Measurements from ENCODE around the gene GRB10.

The GRB10 gene

DNA sequence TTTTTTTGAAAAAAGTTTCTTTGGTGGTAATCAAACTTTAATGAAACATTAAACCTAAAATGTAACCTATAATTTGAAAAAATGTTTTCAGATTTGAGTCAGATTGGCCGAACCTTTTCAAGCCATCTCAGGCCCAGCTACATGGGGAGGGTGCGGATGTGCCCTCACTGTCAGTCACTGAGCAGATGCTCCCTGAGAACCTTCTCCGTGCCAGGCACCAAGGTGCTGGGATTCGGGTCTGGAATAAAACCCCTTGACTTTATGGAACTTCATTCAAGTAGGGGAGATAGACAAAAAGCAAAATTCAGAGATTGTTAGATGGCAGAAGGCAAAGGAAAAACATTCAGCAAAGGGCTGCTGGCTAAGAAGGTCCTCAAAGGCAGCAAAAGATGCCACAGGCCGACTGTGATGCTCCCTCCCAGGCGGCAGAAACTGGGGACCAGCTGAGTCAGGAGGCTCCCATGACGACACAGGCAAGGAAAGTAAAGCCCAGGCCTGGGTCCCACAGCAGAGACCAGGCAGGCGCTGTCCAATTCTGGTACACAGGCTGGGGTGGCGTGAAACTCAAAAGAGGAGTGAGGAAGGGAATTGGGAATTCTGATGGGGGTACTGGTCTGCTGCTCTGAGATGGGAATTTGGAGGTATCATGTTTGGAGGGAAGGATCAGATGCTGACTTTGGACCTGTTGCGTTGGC lies 135.3 kb downstream of the GRB10 start:
- Histone ChIP-seq H3K27ac (no peak overlapping the region), H3K9me3 (ENCODE audit: severe bottlenecking) (no peaks in the 10 kb centered on the region), H3K4me3 (ENCODE audit: low read depth, low read length) (no peak overlapping the region), H3K36me3 (no peaks in the 10 kb centered on the region), H3K27me3 (ENCODE audit: insufficient read depth, low read depth, severe bottlenecking) (no peaks in the 10 kb centered on the region)
- TF ChIP-seq, protein P1, sequence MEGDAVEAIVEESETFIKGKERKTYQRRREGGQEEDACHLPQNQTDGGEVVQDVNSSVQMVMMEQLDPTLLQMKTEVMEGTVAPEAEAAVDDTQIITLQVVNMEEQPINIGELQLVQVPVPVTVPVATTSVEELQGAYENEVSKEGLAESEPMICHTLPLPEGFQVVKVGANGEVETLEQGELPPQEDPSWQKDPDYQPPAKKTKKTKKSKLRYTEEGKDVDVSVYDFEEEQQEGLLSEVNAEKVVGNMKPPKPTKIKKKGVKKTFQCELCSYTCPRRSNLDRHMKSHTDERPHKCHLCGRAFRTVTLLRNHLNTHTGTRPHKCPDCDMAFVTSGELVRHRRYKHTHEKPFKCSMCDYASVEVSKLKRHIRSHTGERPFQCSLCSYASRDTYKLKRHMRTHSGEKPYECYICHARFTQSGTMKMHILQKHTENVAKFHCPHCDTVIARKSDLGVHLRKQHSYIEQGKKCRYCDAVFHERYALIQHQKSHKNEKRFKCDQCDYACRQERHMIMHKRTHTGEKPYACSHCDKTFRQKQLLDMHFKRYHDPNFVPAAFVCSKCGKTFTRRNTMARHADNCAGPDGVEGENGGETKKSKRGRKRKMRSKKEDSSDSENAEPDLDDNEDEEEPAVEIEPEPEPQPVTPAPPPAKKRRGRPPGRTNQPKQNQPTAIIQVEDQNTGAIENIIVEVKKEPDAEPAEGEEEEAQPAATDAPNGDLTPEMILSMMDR (IDR thresholded peaks at IDR 0.05; ENCODE audit: low read depth, low read length), result no peak
- no peak for DNase-seq

DNA sequence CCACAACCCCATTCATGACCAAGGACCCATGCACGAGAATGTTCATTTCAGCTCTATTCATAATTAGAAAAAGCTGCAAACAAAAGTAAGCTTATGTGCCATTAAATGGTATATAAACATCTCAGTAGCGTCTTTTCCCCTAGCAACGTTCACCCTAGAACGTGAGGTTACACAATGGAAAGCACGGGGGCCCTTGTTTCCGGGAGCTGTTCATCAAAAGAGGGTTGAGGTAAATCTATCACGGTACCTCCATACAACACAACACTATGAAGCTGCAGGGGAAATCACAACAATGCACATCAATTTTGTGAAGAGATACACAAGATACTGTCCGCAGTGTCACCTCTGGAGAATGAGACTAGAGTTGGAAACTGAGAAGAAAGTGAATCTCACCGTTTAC lies 136.6 kb downstream of the GRB10 start:
- Histone ChIP-seq H3K27me3 (ENCODE audit: insufficient read depth, low read depth, severe bottlenecking) (no peaks in the 10 kb centered on the region), H3K36me3 (no peaks in the 10 kb centered on the region), H3K27ac (no peak overlapping the region), H3K9me3 (ENCODE audit: severe bottlenecking) (no peaks in the 10 kb centered on the region), H3K4me3 (ENCODE audit: low read depth, low read length) (no peak overlapping the region)
- TF ChIP-seq, protein P1 (IDR thresholded peaks at IDR 0.05; ENCODE audit: low read depth, low read length), result no peak
- no peak for DNase-seq

DNA sequence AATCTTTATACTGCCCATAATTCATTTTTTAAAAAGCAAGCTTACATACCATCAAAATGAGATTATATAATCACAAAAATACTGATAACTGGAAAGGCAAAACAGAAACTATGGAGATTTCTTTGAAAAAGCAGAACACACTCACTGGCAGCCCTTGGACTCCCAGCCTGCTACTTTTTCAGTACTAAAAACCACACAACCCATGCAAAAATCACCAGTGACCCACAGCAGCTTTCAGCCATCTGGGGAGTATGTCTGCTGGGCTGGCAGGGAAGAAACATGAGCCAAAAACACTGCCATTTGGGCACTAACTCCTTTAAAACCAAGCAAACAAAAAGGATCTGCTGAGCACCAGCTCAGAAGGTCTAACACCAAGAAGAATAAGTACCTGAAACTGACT lies 137.5 kb downstream of the GRB10 start:
- TF ChIP-seq, protein P1 (IDR thresholded peaks at IDR 0.05; ENCODE audit: low read depth, low read length), result no peak
- H3K9me3 ChIP-seq (ENCODE audit: severe bottlenecking), result no peaks in the 10 kb centered on the region
- DNase-seq, result no peak
- H3K27me3 ChIP-seq (ENCODE audit: insufficient read depth, low read depth, severe bottlenecking), result no peaks in the 10 kb centered on the region
- H3K36me3 ChIP-seq, result no peaks in the 10 kb centered on the region
- no peak overlapping the region for H3K4me3 ChIP-seq (ENCODE audit: low read depth, low read length)
- no peak overlapping the region for H3K27ac ChIP-seq

DNA sequence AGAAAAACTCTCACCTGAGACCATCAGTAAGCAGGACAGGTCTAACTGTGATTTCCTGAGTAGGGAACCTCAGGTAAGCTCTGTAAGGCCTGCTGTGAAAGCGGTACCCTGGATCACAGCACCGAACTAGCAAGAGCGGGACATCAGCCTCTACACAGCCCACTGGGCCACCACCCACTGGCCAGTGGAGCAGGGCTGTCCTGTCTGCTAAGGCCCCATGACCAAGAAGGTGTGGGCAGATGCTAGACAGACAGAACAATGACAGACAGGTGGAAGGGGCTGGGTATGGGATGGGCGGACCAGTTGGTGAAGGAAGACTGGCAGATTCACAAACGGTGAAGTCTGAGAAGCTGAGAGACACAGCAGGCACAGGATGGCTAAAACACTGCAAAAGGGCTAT lies 138.1 kb downstream of the GRB10 start:
- Histone ChIP-seq H3K36me3 (no peaks in the 10 kb centered on the region), H3K4me3 (ENCODE audit: low read depth, low read length) (no peak overlapping the region), H3K27ac (no peak overlapping the region), H3K9me3 (ENCODE audit: severe bottlenecking) (no peaks in the 10 kb centered on the region), H3K27me3 (ENCODE audit: insufficient read depth, low read depth, severe bottlenecking) (no peaks in the 10 kb centered on the region)
- no peak for DNase-seq
- TF ChIP-seq, protein P1 (IDR thresholded peaks at IDR 0.05; ENCODE audit: low read depth, low read length), result no peak

DNA sequence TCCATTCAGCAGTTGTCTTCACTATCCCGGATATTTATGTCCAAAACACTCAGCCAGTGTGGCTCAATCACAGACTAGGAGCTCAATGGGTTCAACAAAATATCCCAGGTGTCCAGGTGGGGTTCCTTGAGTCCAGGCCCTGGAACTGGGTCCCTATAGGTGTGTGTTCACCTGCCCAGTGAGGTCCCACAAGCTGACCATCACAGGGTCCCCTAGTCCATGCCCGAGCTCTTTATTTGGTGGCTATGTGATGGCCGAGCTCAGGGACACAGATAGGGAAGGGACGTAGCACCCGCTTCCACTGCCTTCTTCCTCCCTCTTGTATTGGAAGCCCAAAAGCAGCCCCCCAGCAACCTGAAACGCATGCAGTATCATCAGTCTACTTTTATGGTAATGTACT lies 138.6 kb downstream of the GRB10 start:
- no peaks in the 10 kb centered on the region for H3K27me3 ChIP-seq (ENCODE audit: insufficient read depth, low read depth, severe bottlenecking)
- H3K36me3 ChIP-seq, result no peaks in the 10 kb centered on the region
- no peak overlapping the region for H3K27ac ChIP-seq
- H3K9me3 ChIP-seq (ENCODE audit: severe bottlenecking), result no peaks in the 10 kb centered on the region
- no peak overlapping the region for H3K4me3 ChIP-seq (ENCODE audit: low read depth, low read length)
- TF ChIP-seq, protein P1 (IDR thresholded peaks at IDR 0.05; ENCODE audit: low read depth, low read length), result no peak
- no peak for DNase-seq
